Ovary (tissue), 9 donors: ENCODE measurements around the gene RYK. TPM values are rescaled to one million over a fixed set of nuclear protein-coding genes. Genes with fewer than 3 reads are reported as not detected.
A peak's percentile ranks its signal among the peaks of the same experiment; 100 is the strongest.

Experiments
- DNase-seq, 5 donors: peaks; one replicate each; pipeline ENCODE4 v3.0.0-alpha.2; 2019 to 2020
- H3K27ac ChIP-seq, 2 donors: fragments of 200-600 bp; one replicate each; pipeline versions ENCODE4 v1.5.1 to v1.8.0; 2019 to 2022
- H3K27me3 ChIP-seq: fragments of 200-600 bp; one replicate; pipeline ENCODE4 v1.8.0; 2022
- H3K36me3 ChIP-seq: fragments of 200-600 bp; sonication (generic); one replicate; pipeline ENCODE4 v1.5.1; 2019
- H3K4me1 ChIP-seq: one replicate; pipeline ENCODE4 v1.8.1; 2013; ENCODE audit warnings: mild to moderate bottlenecking, moderate library complexity; ENCODE audit not compliant: insufficient read depth
- H3K4me3 ChIP-seq: fragments of 200-600 bp; sonication (generic); one replicate; pipeline ENCODE4 v1.5.1; 2017
- H3K9me3 ChIP-seq, 2 donors: fragments of 200-600 bp in 1 of 2; sonication (generic) in 1 of 2; one replicate each; pipeline versions ENCODE4 v1.5.1 to v1.8.1; 2013 to 2019; ENCODE audit warnings: mild to moderate bottlenecking in 1 of 2, moderate library complexity in 1 of 2
- CTCF ChIP-seq, 3 donors: fragments of 450-650 bp in 2 of 3; fragments of 200-600 bp in 1 of 3; IDR thresholded peaks; one replicate each; pipeline versions ENCODE4 v1.5.1 to v1.8.0; 2016 to 2022; ENCODE audit warnings: antibody characterized with exemption in 3 of 3, mild to moderate bottlenecking in 1 of 3
- EP300 ChIP-seq: sonication (generic); formaldehyde crosslinking; IDR thresholded peaks from one replicate; pipeline ENCODE4 v1.6.1; 2017; ENCODE audit warnings: antibody characterized with exemption
- POLR2A ChIP-seq: fragments of 450-650 bp; IDR thresholded peaks from one replicate; pipeline ENCODE4 v1.6.1; 2017; ENCODE audit warnings: antibody characterized with exemption, mild to moderate bottlenecking, moderate library complexity
- WGBS, 3 donors: extraction: QIAGEN DNeasy Blood & Tissue Kit in 1 of 3; methylation state at CpG; one replicate each; pipeline versions ENCODE4 v1.1.5 to v1.1.7; 2013 to 2017; 5-methylcytosine and 5-hydroxymethylcytosine counted together
- intact Hi-C, 4 donors: fragments of 100-400 bp; cut with DNase I; formaldehyde crosslinking; loops; one replicate each; pipeline versions ENCODE4 v1.11.0 to v1.15.1; 2022 to 2023
- polyA plus RNA-seq, 2 donors: library from polyadenylated mRNA; stranded (reverse); fragments of 200-250 nt in 1 of 2; fragments of 350-450 nt in 1 of 2; fragmentation: Illumina TruSeq in 1 of 2; extraction: RNeasy Lipid Tissue Mini Kit (QIAGEN cat#74804) in 1 of 2; gene quantifications; one replicate each; pipeline ENCODE4 v1.2.3, GENCODE V29; 2013 to 2014
- total RNA-seq, 7 donors: library from RNA; depleted of rRNA in 2 of 7; stranded (reverse); fragments of >200 nt in 2 of 7; fragmentation: NEBNext Ultra II Directional in 3 of 7; extraction: Animal tissue kit (Norgen Biotek cat#: 25700) in 3 of 7; gene quantifications; one replicate each; pipeline versions ENCODE4 v1.1.0 to v1.2.4, GENCODE V29; 2016 to 2023
- donor health status: DM: no; HTN: no; CAD: no; lungs with moderate emphysema.
- donor health status: DM: no; HTN: no; CAD: no.
- donor health status: Bipolar disorder and iron deficiency.
- donor health status: DM: yes; HTN: yes; CAD: no.
- donor health status: DM: no; HTN: no; CAD: no.
- donor health status: DM: yes; HTN: yes; CAD: no.

The RYK gene
- total and polyA plus RNA-seq, 9 donors, result 78.1 to 171 (median 120) TPM

GRCh38 chr3:134236505-134237170 is 14.0 kb downstream of the RYK start:
- Histone ChIP-seq H3K4me1 (peaks cover 20% of the 10 kb centered on the region), H3K27me3 (no peaks in the 10 kb centered on the region), H3K27ac (peak overlapping the region in 1 of 2 donors; percentile 52), H3K36me3 (no peaks in the 10 kb centered on the region), H3K9me3 (no peaks in the 10 kb centered on the region), H3K4me3 (no peak overlapping the region)
- no peak for TF ChIP-seq POLR2A
- intact Hi-C loops, result no loop called here
- WGBS, 3 donors, result 3 to 5% (median 3%) methylated on average over 3 of the region's 3 CpGs
- DNase-seq, result no peak

GRCh38 chr3:134235577-134236076 is 15.0 kb downstream of the RYK start:
- Histone ChIP-seq H3K36me3 (no peaks in the 10 kb centered on the region), H3K27ac (peak overlapping the region in 1 of 2 donors; percentile 52), H3K9me3 (no peaks in the 10 kb centered on the region), H3K4me1 (peaks cover 24% of the 10 kb centered on the region), H3K27me3 (no peaks in the 10 kb centered on the region), H3K4me3 (no peak overlapping the region)
- WGBS, 3 donors, result 69 to 82% (median 70%) methylated on average over 3 of the region's 3 CpGs
- intact Hi-C loops, result no loop called here
- TF ChIP-seq EP300 (no peak), POLR2A (no peak), CTCF (IDR thresholded peaks at IDR 0.05) (no peak)
- DNase-seq, result no peak

- Histone ChIP-seq H3K36me3 (no peaks in the 10 kb centered on the region), H3K27me3 (no peaks in the 10 kb centered on the region), H3K4me3 (no peak overlapping the region), H3K9me3 (no peaks in the 10 kb centered on the region), H3K27ac (no peak overlapping the region), H3K4me1 (peaks cover 22% of the 10 kb centered on the region)
- intact Hi-C loops, result no loop called here
- no peak for DNase-seq
- TF ChIP-seq EP300, result no peak
- TF ChIP-seq POLR2A, result no peak
These were observed 17.7 kb downstream of the RYK start for GRCh38 chr3:134232951-134233350.

- H3K27ac ChIP-seq, result no peak overlapping the region
- TF ChIP-seq CTCF (IDR thresholded peaks at IDR 0.05) (no peak), EP300 (no peak), POLR2A (no peak)
- no peaks in the 10 kb centered on the region for H3K27me3 ChIP-seq
- no peak overlapping the region for H3K4me3 ChIP-seq
- no peaks in the 10 kb centered on the region for H3K36me3 ChIP-seq
- H3K9me3 ChIP-seq, result no peaks in the 10 kb centered on the region
- peaks cover 24% of the 10 kb centered on the region for H3K4me1 ChIP-seq
- no peak for DNase-seq
- intact Hi-C loops, result no loop called here
These were observed 18.5 kb downstream of the RYK start for GRCh38 chr3:134232151-134232550.

- 3 to 12% (median 7%) methylated on average over 3 of the region's 3 CpGs for WGBS, 3 donors
- TF ChIP-seq CTCF (IDR thresholded peaks at IDR 0.05) (no peak), POLR2A (no peak), EP300 (no peak)
- peaks cover 22% of the 10 kb centered on the region for H3K4me1 ChIP-seq
- peak overlapping the region in 1 of 2 donors; percentile 55 for H3K27ac ChIP-seq
- no peaks in the 10 kb centered on the region for H3K27me3 ChIP-seq
- intact Hi-C loops, result no loop called here
- no peaks in the 10 kb centered on the region for H3K9me3 ChIP-seq
- H3K4me3 ChIP-seq, result no peak overlapping the region
- DNase-seq, result no peak
- H3K36me3 ChIP-seq, result no peaks in the 10 kb centered on the region
These were observed 19.5 kb downstream of the RYK start for GRCh38 chr3:134231131-134231530.
